K562 (cell line): ENCODE data around the gene BRAP. TPM values are rescaled to one million over a fixed set of nuclear protein-coding genes. Genes with fewer than 3 reads are reported as not detected.

Source experiments
- ATF3 ChIP-seq, 2 experiments: fragments of 450-650 bp in 1 of 2; sonication (generic) in 1 of 2; formaldehyde crosslinking in 1 of 2; IDR thresholded peaks in 1 of 2; conservative IDR thresholded peaks in 1 of 2; 2 replicates each; pipeline versions ENCODE4 v1.6.1 to v1.8.1; 2016 to 2023; ENCODE audit warnings: mild to moderate bottlenecking in 2 of 2, moderate library complexity in 2 of 2, inconsistent platforms in 1 of 2, missing genetic modification reagents in 1 of 2
- CBFA2T3 ChIP-seq: fragments of 450-650 bp; IDR thresholded peaks from 2 replicates; pipeline ENCODE4 v1.6.1; 2017
- CBFB ChIP-seq: sonication (generic); formaldehyde crosslinking; IDR thresholded peaks from 2 replicates; pipeline ENCODE4 v1.4.0; 2020; ENCODE audit warnings: mild to moderate bottlenecking, missing genetic modification reagents
- CBX3 ChIP-seq, 2 experiments: IDR thresholded peaks; 1 replicate in 1 of 2; 2 replicates in 1 of 2; pipeline ENCODE4 v1.6.1; 2012; ENCODE audit warnings: inconsistent platforms in 2 of 2, low read length in 2 of 2, borderline replicate concordance in 1 of 2, control low read depth in 1 of 2
- DEAF1 ChIP-seq: fragments of 450-650 bp; formaldehyde crosslinking; IDR thresholded peaks from 2 replicates; pipeline ENCODE4 v1.4.0; 2020; ENCODE audit warnings: mild to moderate bottlenecking, moderate library complexity
- EP400 ChIP-seq: fragments of 450-650 bp; IDR thresholded peaks from 2 replicates; pipeline ENCODE4 v1.6.1; 2017; ENCODE audit warnings: antibody characterized with exemption, mild to moderate bottlenecking, moderate library complexity
- HDAC6 ChIP-seq: IDR thresholded peaks from 2 replicates; pipeline ENCODE4 v1.6.1; 2012; ENCODE audit warnings: low read depth, mild to moderate bottlenecking, control low read depth, inconsistent platforms, low read length, moderate library complexity
- HNRNPUL1 ChIP-seq: fragments of 200-400 bp; formaldehyde crosslinking; IDR thresholded peaks from 2 replicates; pipeline ENCODE4 v1.6.1; 2017; ENCODE audit warnings: low read length
- KDM1A ChIP-seq, 2 experiments: fragments of 450-650 bp; IDR thresholded peaks; 2 replicates each; pipeline ENCODE4 v1.6.1; 2016; ENCODE audit warnings: mild to moderate bottlenecking in 2 of 2
- LCOR ChIP-seq: sonication (generic); formaldehyde crosslinking; IDR thresholded peaks from 2 replicates; pipeline ENCODE4 v1.8.0; 2022; ENCODE audit warnings: mild to moderate bottlenecking, missing genetic modification reagents
- NEUROD1 ChIP-seq: fragments of 150-350 bp; IDR thresholded peaks from 2 replicates; pipeline ENCODE4 v1.6.1; 2014; ENCODE audit warnings: borderline replicate concordance, low read length, low read depth; ENCODE audit not compliant: partially characterized antibody
- NFIC ChIP-seq: fragments of 450-650 bp; IDR thresholded peaks from 2 replicates; pipeline ENCODE4 v1.6.1; 2017; ENCODE audit warnings: mild to moderate bottlenecking, inconsistent platforms
- RB1 ChIP-seq: fragments of 450-650 bp; IDR thresholded peaks from 2 replicates; pipeline ENCODE4 v1.6.1; 2017; ENCODE audit warnings: low read depth, mild to moderate bottlenecking
- STAG1 ChIP-seq: sonication (generic); formaldehyde crosslinking; IDR thresholded peaks from 2 replicates; pipeline ENCODE4 v1.5.0; 2020; ENCODE audit warnings: missing genetic modification reagents, borderline replicate concordance
- STAT5A ChIP-seq: IDR thresholded peaks from 2 replicates; pipeline ENCODE4 v1.6.1; 2012; ENCODE audit warnings: low read length, inconsistent platforms, borderline replicate concordance
- THAP7 ChIP-seq: fragments of 250-450 bp; sonication (Bioruptor Pico); IDR thresholded peaks from 2 replicates; pipeline ENCODE4 v1.5.0; 2021
- TRIM25 ChIP-seq: fragments of 450-650 bp; IDR thresholded peaks from 2 replicates; pipeline ENCODE4 v1.7.0; 2016; ENCODE audit warnings: borderline replicate concordance
- ZNF217 ChIP-seq: sonication (generic); formaldehyde crosslinking; IDR thresholded peaks from 2 replicates; pipeline ENCODE4 v1.8.0; 2022; ENCODE audit warnings: mild to moderate bottlenecking, missing genetic modification reagents
- ZNF263 ChIP-seq: sonication (generic); formaldehyde crosslinking; IDR thresholded peaks from 2 replicates; pipeline ENCODE4 v1.8.0; 2022; ENCODE audit warnings: mild to moderate bottlenecking, missing genetic modification reagents, borderline replicate concordance
- polyA plus RNA-seq, 8 experiments: library from polyadenylated mRNA; depleted of rRNA in 4 of 8; stranded (reverse) in 5 of 8; unstranded in 3 of 8; fragments of >200 nt; fragmentation: Nextera tagmentation in 2 of 8; fragmentation: Illumina TruSeq in 1 of 8; extraction: Ambion mirVana in 2 of 8; extraction: Trizol in 1 of 8; gene quantifications; 2 replicates each; pipeline versions ENCODE4 v1.2.1 to v1.2.3, GENCODE V29; 2011 to 2014; ENCODE audit warnings: inconsistent platforms in 1 of 8, missing spikeins in 1 of 8
- total RNA-seq, 7 experiments: library from RNA; depleted of rRNA in 6 of 7; stranded (reverse); fragments of >200 nt in 6 of 7; fragmentation: Illumina TruSeq in 2 of 7; extraction: Trizol in 2 of 7; gene quantifications; 2 replicates each; pipeline versions ENCODE4 v1.2.1 to v1.2.3, GENCODE V29; 2011 to 2021; ENCODE audit warnings: low replicate concordance in 1 of 7
- TF ChIP-seq, protein P1 (sequence below): fragments of 250-450 bp; sonication (Bioruptor Pico); IDR thresholded peaks from 2 replicates; pipeline ENCODE4 v1.5.0; 2021
- TF ChIP-seq, protein P2 (sequence below): fragments of 200-800 bp; sonication (Bioruptor generic); IDR thresholded peaks from 2 replicates; pipeline ENCODE4 v1.6.1; 2017; ENCODE audit warnings: missing genetic modification characterization, missing compliant biosample characterization

The BRAP gene
- total and polyA plus RNA-seq, 9 of the 15 experiments (the other 6 are each of a cell fraction or from before 2014, with no cell fraction given), result 2.2 to 32.6 (median 27.5) TPM

- TF ChIP-seq LCOR (no peak), ZNF263 (CRISPR knock-in tag) (no peak), CBFA2T3 (0 out of 2 replicates have a peak, but pooled peaks have one; percentile 19), CBFB (no peak), NFIC (no peak), TRIM25 (0 out of 2 replicates have a peak, but pooled peaks have one; percentile 0), HNRNPUL1 (0 out of 2 replicates have a peak, but pooled peaks have one; percentile 18), CBX3 (IDR thresholded peaks at IDR 0.05; ENCODE audit: borderline replicate concordance in 1 of 2, low read length in 2 of 2) (no peak), RB1 (no peak), STAT5A (no peak), DEAF1 (CRISPR knock-in tag) (no peak), EP400 (no peak), KDM1A (IDR thresholded peaks at IDR 0.05) (no peak; a peak in 1 of 4 replicates), STAG1 (CRISPR knock-in tag) (no peak), ATF3 (IDR thresholded peaks at IDR 0.05) (no peak), ATF3 (CRISPR knock-in tag; conservative IDR thresholded peaks at IDR 0.05) (0 out of 2 replicates have a peak, but pooled peaks have one; percentile 69), NEUROD1 (no peak), HDAC6 (no peak), THAP7 (CRISPR knock-in tag) (no peak), ZNF217 (no peak)
- TF ChIP-seq, protein P1, sequence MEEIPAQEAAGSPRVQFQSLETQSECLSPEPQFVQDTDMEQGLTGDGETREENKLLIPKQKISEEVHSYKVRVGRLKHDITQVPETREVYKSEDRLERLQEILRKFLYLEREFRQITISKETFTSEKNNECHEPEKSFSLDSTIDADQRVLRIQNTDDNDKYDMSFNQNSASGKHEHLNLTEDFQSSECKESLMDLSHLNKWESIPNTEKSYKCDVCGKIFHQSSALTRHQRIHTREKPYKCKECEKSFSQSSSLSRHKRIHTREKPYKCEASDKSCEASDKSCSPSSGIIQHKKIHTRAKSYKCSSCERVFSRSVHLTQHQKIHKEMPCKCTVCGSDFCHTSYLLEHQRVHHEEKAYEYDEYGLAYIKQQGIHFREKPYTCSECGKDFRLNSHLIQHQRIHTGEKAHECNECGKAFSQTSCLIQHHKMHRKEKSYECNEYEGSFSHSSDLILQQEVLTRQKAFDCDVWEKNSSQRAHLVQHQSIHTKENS (CRISPR knock-in tag), result no peak
- TF ChIP-seq, protein P2, sequence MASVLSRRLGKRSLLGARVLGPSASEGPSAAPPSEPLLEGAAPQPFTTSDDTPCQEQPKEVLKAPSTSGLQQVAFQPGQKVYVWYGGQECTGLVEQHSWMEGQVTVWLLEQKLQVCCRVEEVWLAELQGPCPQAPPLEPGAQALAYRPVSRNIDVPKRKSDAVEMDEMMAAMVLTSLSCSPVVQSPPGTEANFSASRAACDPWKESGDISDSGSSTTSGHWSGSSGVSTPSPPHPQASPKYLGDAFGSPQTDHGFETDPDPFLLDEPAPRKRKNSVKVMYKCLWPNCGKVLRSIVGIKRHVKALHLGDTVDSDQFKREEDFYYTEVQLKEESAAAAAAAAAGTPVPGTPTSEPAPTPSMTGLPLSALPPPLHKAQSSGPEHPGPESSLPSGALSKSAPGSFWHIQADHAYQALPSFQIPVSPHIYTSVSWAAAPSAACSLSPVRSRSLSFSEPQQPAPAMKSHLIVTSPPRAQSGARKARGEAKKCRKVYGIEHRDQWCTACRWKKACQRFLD (CRISPR knock-in tag), result no peak
Measured at GRCh38 chr12:111686574-111687105, 884 bp upstream of the BRAP start (continued).
